Measurements from ENCODE around the gene TRAK2. TPM values are rescaled to one million over a fixed set of nuclear protein-coding genes. Genes with fewer than 3 reads are reported as not detected.
"Not testable (repeated sequence)": the region's sequence is repeated elsewhere in the genome, so short reads cannot be mapped to it uniquely, and the experiment has no call there.

Gene TRAK2
- total RNA-seq, 2 experiments from 2014 or later: 43.1 to 48.8 TPM

DNA sequence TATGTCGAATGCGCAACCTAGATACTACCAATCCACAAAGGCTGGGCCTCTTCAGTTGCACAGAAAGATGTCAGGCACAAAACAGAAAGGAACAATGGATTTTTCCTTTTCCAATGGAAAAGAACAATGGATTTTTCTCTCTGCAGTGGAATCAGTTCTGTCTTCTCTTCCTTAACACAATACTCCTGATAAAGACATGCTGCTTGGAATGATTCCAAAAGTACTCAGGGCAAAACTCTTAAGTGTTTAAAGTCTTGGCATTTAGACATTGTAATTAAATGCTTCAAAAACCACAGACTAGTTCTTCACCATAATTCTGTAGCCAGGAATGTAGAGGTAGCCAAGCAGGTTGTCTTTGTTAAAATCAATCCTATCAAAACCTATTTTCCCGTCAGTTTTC is 47.4 kb downstream of the TRAK2 start:
- no peak overlapping the region for H3K27ac Mint-ChIP-seq
- peaks cover 46% of the 10 kb centered on the region for H3K4me1 Mint-ChIP-seq
- H3K36me3 Mint-ChIP-seq: peaks cover 26% of the 10 kb centered on the region
- ATAC-seq (ENCODE audit: low read depth) (no peak), DNase-seq (no peak)
- POLR2A ChIA-PET: interaction anchor here (1.1 to 2.9 kb wide), 2 partner anchors 47 to 48 kb away, joined by 3 to 17 read pairs; partner anchors contain the start of genes STRADB and TRAK2
- no peaks in the 10 kb centered on the region for H3K27me3 Mint-ChIP-seq
- H3K9me3 Mint-ChIP-seq: no peaks in the 10 kb centered on the region
- H3K4me3 Mint-ChIP-seq: no peak overlapping the region

GRCh38 chr2:201402651-201403562 is 48.4 kb downstream of the TRAK2 start:
- DNase-seq (no peak), ATAC-seq (ENCODE audit: low read depth) (no peak)
- POLR2A ChIA-PET: interaction anchor here (0.6 to 1.6 kb wide), 3 partner anchors 49 to 239 kb away, joined by 3 to 5 read pairs (median 3); partner anchors contain the start of genes STRADB and TRAK2
- Mint-ChIP-seq H3K4me1 (peaks cover 41% of the 10 kb centered on the region), H3K9me3 (no peaks in the 10 kb centered on the region), H3K36me3 (peaks cover 24% of the 10 kb centered on the region), H3K27me3 (no peaks in the 10 kb centered on the region), H3K27ac (no peak overlapping the region), H3K4me3 (no peak overlapping the region)

- Mint-ChIP-seq H3K4me3 (no peak overlapping the region), H3K27me3 (no peaks in the 10 kb centered on the region), H3K9me3 (no peaks in the 10 kb centered on the region), H3K27ac (no peak overlapping the region), H3K36me3 (peaks cover 24% of the 10 kb centered on the region), H3K4me1 (peaks cover 35% of the 10 kb centered on the region)
- POLR2A ChIA-PET: interaction anchor here (0.6 to 1.6 kb wide), 2 partner anchors 50 to 96 kb away, joined by 3 to 5 read pairs; partner anchors contain the start of genes STRADB and TRAK2
- ATAC-seq (ENCODE audit: low read depth) (no peak), DNase-seq (no peak)
Measured at GRCh38 chr2:201401815-201402214, 49.4 kb downstream of the TRAK2 start.

GRCh38 chr2:201396595-201396994 is 54.7 kb downstream of the TRAK2 start:
- Mint-ChIP-seq H3K4me1 (peaks cover 6% of the 10 kb centered on the region), H3K27ac (no peak overlapping the region)
- POLR2A ChIA-PET: no interaction called here

DNA sequence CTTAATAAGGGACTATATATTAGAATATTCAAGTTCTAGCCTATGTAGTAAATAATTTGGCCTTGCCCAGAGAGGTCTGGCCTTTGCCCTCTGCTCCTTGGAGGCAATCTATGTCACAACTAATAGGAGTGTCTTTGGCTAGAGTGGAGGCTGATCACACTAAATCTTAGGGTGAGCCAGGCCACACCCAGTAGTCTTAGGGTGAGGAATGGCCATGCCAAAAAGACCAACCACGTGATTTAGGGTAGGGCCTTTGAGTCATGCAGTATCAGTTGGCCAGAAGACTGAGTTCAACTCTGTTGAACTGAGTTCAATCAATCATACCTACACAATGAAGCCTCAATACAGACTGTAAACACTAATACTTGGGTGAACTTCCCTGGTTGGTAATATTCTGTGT is 68.1 kb downstream of the TRAK2 start:
- H3K27me3 Mint-ChIP-seq: no peaks in the 10 kb centered on the region
- ATAC-seq (ENCODE audit: low read depth): no peak
- H3K27ac Mint-ChIP-seq: no peak overlapping the region
- POLR2A ChIA-PET: no interaction called here
- H3K36me3 Mint-ChIP-seq: peaks cover 49% of the 10 kb centered on the region
- no peak for DNase-seq
- H3K9me3 Mint-ChIP-seq: no peaks in the 10 kb centered on the region
- H3K4me3 Mint-ChIP-seq: no peak overlapping the region
- H3K4me1 Mint-ChIP-seq: no peaks in the 10 kb centered on the region

More at GRCh38 chr2:201396595-201396994, 54.7 kb downstream of the TRAK2 start:
- H3K27me3 Mint-ChIP-seq: no peaks in the 10 kb centered on the region
- no peak overlapping the region for H3K4me3 Mint-ChIP-seq
- no peak for DNase-seq
- no peak for ATAC-seq (ENCODE audit: low read depth)
- H3K36me3 Mint-ChIP-seq: peaks cover 41% of the 10 kb centered on the region
- no peaks in the 10 kb centered on the region for H3K9me3 Mint-ChIP-seq

- no peak for DNase-seq
- POLR2A ChIA-PET: no interaction called here
- Mint-ChIP-seq H3K4me3 (no peak overlapping the region), H3K27ac (no peak overlapping the region), H3K9me3 (peaks cover 7% of the 10 kb centered on the region), H3K36me3 (peaks cover 52% of the 10 kb centered on the region), H3K4me1 (peaks cover under 1% of the 10 kb centered on the region), H3K27me3 (no peaks in the 10 kb centered on the region)
- ATAC-seq (ENCODE audit: low read depth): no peak
Measured at GRCh38 chr2:201378496-201379397, 72.5 kb downstream of the TRAK2 start.

DNA sequence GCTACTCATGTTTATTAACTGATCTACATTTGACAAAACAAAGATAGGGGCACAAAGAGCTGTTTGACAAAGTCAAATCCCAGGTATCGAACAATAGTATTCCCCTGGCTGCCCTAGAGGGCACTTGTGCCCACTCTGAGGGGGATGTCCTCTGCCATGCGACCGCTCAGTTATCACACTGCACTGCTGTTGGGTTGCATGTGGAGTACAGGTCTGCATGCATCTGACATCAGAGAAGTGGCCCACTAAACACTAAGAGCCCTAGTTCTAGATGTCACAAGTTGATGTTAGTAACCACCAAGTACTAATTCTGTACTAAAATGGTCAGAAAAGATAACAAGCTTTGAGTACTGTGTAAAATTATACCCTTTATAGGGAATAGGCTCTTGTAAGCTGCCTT is 74.0 kb downstream of the TRAK2 start:
- H3K27me3 Mint-ChIP-seq: no peaks in the 10 kb centered on the region
- DNase-seq (no peak), ATAC-seq (ENCODE audit: low read depth) (no peak)
- POLR2A ChIA-PET: no interaction called here
- peaks cover 58% of the 10 kb centered on the region for H3K36me3 Mint-ChIP-seq
- H3K4me1 Mint-ChIP-seq: peaks cover 2% of the 10 kb centered on the region
- H3K27ac Mint-ChIP-seq: no peak overlapping the region
- H3K9me3 Mint-ChIP-seq: peaks cover 8% of the 10 kb centered on the region
- no peak overlapping the region for H3K4me3 Mint-ChIP-seq

- DNase-seq (no peak), ATAC-seq (ENCODE audit: low read depth) (no peak)
- Mint-ChIP-seq H3K4me1 (peaks cover 4% of the 10 kb centered on the region), H3K27ac (no peak overlapping the region), H3K36me3 (peaks cover 81% of the 10 kb centered on the region), H3K27me3 (no peaks in the 10 kb centered on the region), H3K9me3 (peaks cover 12% of the 10 kb centered on the region), H3K4me3 (no peak overlapping the region)
- POLR2A ChIA-PET: no interaction called here
Measured at GRCh38 chr2:201369775-201370174, 81.5 kb downstream of the TRAK2 start.

DNA sequence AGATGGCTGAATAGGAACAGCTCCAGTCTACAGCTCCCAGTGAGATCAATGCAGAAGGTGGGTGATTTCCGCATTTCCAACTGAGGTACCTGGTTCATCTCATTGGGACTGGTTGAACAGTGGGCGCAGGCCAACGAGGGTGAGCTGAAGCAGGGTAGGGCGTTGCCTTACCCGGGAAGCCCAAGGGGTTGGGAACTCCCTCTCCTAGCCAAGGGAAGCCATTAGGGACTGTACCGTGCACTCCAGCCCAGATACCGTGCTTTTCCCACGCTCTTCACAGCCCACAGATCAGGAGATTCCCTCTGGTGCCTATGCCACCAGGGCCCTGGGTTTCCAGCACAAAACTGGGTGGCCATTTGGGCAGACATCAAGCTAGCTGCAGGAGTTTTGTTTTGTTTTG is 81.9 kb downstream of the TRAK2 start:
- H3K9me3 Mint-ChIP-seq; ATAC-seq (ENCODE audit: low read depth); DNase-seq; H3K27me3 Mint-ChIP-seq; H3K4me1 Mint-ChIP-seq; H3K27ac Mint-ChIP-seq; POLR2A ChIA-PET; H3K4me3 Mint-ChIP-seq: not testable (repeated sequence)
- H3K36me3 Mint-ChIP-seq: peaks cover 78% of the 10 kb centered on the region

- Mint-ChIP-seq H3K4me3 (no peak overlapping the region), H3K9me3 (peaks cover 6% of the 10 kb centered on the region), H3K36me3 (peaks cover 65% of the 10 kb centered on the region), H3K4me1 (peaks cover 5% of the 10 kb centered on the region), H3K27ac (no peak overlapping the region), H3K27me3 (no peaks in the 10 kb centered on the region)
- DNase-seq: no peak
- POLR2A ChIA-PET: no interaction called here
- no peak for ATAC-seq (ENCODE audit: low read depth)
Measured at GRCh38 chr2:201366146-201366545, 85.1 kb downstream of the TRAK2 start.

- Mint-ChIP-seq H3K9me3 (peaks cover 6% of the 10 kb centered on the region), H3K27ac (peak overlapping the region; percentile 71), H3K27me3 (no peaks in the 10 kb centered on the region), H3K36me3 (peaks cover 56% of the 10 kb centered on the region), H3K4me1 (peaks cover 12% of the 10 kb centered on the region), H3K4me3 (no peak overlapping the region)
- POLR2A ChIA-PET: interaction anchor here (0.8 to 2.2 kb wide), 4 partner anchors 104 to 181 kb away, joined by 3 to 10 read pairs (median 8); partner anchors contain the start of genes CASP10 and CASP8
- DNase-seq: no peak
- peak; percentile 86 for ATAC-seq (ENCODE audit: low read depth)
Measured at GRCh38 chr2:201363857-201364560, 87.2 kb downstream of the TRAK2 start.

DNA sequence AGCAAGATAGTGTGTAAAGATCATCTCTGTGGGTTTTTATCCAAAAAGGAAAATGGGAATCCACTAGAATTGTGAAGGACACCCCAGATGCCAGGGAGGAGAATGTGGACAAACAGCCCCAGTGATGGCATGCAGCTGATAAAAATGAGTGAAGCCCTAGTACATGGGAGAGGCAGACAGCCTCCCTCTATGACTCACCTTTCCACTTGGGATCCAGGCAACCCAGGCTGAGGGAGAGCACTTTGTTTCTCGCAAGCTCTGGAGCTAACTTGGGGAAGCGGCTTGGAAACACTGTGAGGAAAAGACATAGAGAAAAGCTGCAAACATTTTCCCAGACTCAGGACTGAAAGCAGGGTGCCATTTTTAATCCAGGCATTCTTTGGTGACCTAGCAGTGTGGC is 88.9 kb downstream of the TRAK2 start:
- ATAC-seq (ENCODE audit: low read depth) (no peak), DNase-seq (no peak)
- Mint-ChIP-seq H3K36me3 (peaks cover 46% of the 10 kb centered on the region), H3K4me3 (no peak overlapping the region), H3K9me3 (peaks cover 2% of the 10 kb centered on the region), H3K4me1 (peaks cover 17% of the 10 kb centered on the region), H3K27ac (no peak overlapping the region), H3K27me3 (no peaks in the 10 kb centered on the region)
- POLR2A ChIA-PET: interaction anchor here (1.2 kb wide), 1 partner anchor 129 kb away, joined by 4 read pairs; no protein-coding TSS in a partner anchor
